Retinal pigment epithelial cell (primary cell): ENCODE results near the gene PRXL2B.

Experiments used
- DNase-seq: peaks from one replicate; pipeline ENCODE4 v3.0.0-alpha.2; 2010; ENCODE audit warnings: low read depth
- H3K4me3 ChIP-seq: 2 replicates; pipeline ENCODE4 v1.5.1; 2011; ENCODE audit warnings: mild to moderate bottlenecking, low read length, control low read depth, moderate library complexity
- TF ChIP-seq, protein P1 (sequence below): conservative IDR thresholded peaks from 2 replicates; pipeline ENCODE4 v1.5.1; 2011; ENCODE audit warnings: low read depth, low read length, control low read depth, inconsistent platforms

Gene PRXL2B

DNA sequence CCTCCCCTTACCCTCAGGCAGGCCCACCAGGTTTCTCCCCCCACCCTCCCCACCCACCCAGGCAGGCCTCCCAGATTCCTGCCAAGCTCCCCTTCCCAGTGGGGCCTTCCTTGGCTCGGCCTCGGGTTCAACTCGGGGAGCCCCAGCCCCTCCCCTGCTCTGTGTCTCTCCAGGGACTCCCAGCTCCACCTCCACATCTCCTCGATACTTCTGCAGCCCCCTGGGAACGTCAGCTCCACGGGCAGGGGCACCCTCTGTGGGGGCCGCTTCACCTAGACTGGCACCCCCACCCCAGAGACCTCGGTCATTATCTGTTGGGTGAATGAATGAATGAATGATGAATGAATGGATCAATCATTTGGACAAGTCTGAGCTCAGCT lies 45.5 kb downstream of the PRXL2B start:
- TF ChIP-seq, protein P1, sequence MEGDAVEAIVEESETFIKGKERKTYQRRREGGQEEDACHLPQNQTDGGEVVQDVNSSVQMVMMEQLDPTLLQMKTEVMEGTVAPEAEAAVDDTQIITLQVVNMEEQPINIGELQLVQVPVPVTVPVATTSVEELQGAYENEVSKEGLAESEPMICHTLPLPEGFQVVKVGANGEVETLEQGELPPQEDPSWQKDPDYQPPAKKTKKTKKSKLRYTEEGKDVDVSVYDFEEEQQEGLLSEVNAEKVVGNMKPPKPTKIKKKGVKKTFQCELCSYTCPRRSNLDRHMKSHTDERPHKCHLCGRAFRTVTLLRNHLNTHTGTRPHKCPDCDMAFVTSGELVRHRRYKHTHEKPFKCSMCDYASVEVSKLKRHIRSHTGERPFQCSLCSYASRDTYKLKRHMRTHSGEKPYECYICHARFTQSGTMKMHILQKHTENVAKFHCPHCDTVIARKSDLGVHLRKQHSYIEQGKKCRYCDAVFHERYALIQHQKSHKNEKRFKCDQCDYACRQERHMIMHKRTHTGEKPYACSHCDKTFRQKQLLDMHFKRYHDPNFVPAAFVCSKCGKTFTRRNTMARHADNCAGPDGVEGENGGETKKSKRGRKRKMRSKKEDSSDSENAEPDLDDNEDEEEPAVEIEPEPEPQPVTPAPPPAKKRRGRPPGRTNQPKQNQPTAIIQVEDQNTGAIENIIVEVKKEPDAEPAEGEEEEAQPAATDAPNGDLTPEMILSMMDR: no peak
- DNase-seq: no peak
- no peak overlapping the region for H3K4me3 ChIP-seq

DNA sequence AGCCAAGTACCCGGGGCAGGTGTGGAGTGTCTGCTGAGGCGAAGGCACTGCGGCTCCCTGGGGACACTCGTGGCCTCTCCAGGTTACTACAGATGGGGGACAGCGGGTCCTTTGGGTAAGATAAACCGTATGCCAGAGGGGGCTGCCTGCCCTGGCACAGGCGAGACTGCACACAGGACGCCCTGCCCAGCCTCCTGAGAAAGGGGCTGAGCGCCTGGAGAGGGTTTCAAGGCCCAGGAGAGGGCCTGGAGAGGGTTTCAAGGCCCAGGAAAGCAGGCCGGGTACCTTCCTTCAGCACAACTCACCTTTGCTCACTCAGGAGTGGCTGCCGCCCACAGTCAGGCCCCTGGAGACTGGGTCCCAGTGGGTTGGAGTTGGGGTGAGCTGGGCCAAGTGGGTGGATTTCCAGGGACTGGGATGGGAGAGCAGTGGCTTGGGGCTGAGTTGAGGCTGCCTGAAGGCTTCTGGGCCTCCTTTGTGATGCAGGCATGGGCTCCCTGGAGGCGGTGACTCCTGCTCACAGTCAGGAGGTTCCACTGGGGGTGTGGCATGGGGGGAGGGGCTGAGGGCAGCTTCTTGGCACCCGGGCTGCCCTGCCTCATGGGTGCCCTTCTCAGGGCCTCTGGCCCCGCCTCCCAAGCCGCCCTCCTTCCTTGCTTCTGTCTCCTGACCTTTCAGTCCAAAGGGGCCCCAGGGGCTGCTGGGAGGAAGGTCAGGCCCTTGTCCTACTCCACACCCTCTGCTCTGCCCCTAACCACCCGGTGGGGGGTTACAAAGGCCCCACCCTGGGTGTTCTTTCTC lies 46.2 kb downstream of the PRXL2B start, which contains the start of gene MMEL1:
MMEL1 (minus strand) TSS at position 456 of the 801 bp plus-strand sequence. CDS start 3,532 bp downstream, outside the sequence.
- no peak for DNase-seq
- H3K4me3 ChIP-seq: no peak within 1 kb of the TSS
- TF ChIP-seq, protein P1: no peak

DNA sequence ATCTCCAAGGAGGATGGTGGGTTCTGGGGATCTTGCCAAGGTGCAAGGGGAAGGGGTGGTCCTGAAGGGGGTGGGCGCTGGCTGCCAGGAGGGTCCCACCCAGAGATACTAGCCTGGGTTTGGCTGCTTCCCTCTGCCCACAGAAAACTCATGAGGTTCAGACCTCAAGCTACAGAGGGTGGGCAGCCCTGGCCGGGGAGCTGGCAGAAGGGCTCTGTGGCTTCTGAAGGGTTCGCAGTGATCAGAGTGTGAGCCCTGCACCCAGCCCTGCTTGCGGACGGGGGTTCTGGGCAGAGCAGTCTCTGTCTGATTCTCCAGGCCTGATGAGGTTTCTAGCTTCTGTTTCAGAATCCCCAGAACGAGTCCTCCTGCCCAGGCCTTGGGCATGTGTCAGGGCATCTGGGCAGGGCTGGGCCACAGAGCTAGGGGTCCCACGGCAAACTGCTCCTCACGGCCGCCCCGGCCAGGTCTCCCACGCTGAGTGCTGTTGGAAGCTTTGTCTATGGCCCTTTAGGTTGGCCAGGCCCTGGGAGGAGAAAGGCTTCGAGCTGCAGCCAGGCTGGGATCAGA lies 46.9 kb downstream of the PRXL2B start:
- no peak overlapping the region for H3K4me3 ChIP-seq
- TF ChIP-seq, protein P1: no peak
- no peak for DNase-seq

DNA sequence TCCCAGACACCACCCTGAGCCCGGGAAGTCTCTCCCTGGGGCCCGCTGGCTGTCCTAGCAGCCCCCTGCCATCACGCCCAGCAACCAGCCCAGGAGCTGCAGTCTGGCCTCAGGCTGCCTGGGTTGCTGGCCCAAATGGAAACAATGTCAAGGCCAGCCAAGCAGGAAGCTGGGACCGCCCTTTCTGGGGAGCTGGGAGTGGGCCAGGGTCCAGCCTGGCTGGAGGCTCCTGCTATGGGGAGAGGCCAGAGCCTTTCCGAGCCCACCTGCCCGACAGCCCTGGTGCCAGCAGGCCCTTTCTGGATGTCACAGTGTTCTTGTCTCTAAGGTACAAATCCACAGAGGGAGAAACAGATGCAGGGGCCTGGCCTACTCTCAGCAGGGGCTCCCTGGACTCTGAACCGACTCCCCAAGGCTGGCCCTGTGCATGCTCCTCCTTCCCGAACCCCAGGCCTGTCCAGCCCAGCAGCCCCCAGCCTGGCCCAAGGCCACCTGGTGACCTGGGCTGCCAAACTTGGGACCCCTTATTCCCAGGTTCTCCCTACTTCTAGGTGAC lies 47.4 kb downstream of the PRXL2B start:
- no peak overlapping the region for H3K4me3 ChIP-seq
- TF ChIP-seq, protein P1: no peak

DNA sequence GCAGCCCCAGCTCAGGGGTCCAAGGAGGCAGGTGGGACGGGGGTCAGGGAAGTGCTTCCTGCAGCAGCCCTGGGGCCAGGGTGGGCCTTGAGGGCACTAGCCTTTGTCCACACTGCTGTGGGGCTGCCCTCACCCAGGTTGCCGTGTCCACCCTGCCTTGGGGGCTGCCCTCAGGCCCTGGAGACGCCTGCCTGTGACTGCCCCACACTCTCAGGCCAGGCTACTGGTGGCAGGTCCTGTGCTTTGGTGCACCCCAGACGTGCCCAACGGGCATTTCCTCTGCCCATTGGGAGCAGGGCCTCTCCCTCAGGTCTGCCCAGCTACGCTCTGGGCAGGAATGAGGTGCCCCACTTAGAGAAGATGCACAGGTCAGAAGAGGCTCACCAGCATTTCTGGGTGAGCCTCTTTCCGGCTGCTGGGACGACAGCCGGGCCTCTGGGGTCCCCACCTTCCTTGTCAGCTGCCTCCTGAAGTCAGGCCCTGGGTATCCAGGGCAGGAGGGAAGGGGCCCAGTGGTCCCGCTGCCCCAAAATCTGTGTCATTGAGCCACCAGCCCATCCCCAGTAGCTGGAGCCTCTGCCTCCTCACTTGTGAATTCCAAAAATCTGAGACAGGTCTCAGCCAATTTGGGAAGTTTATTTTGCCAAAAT lies 48.9 kb downstream of the PRXL2B start:
- DNase-seq: no peak
- no peak overlapping the region for H3K4me3 ChIP-seq
- TF ChIP-seq, protein P1: no peak

More for the DNA sequence above, 47.4 kb downstream of the PRXL2B start:
- DNase-seq: no peak

DNA sequence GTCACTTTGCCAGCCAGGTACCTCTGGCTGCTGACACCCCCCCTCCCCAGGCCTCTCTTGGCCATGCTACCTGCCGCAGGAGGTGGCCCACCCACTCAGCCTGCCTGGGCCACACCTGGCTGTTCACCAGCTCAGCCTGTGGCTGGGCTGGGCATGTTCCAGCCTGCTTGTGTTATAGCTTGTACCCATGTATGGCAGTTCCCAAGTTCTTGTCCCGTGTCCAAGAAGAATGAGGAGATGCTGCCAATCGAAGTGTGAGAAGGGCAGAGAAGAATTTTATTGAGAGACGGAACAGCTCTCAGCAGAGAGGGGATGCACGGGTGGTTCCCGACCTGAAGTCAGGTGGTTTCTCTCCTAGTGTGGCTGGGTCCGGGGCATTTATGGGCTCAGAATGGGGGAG lies 50.2 kb downstream of the PRXL2B start:
- no peak overlapping the region for H3K4me3 ChIP-seq
- TF ChIP-seq, protein P1: no peak
- no peak for DNase-seq
